C1 segment of cervical spinal cord (tissue), 14 donors: ENCODE results near the gene CYBA.
"Not testable (repeated sequence)": the region's sequence is repeated elsewhere in the genome, so short reads cannot be mapped to it uniquely, and the experiment has no call there.

Source experiments
- DNase-seq, 14 donors: peaks; one replicate each; lab custom pipeline; 2025; lab: John Stamatoyannopoulos, UW

CYBA gene

DNA sequence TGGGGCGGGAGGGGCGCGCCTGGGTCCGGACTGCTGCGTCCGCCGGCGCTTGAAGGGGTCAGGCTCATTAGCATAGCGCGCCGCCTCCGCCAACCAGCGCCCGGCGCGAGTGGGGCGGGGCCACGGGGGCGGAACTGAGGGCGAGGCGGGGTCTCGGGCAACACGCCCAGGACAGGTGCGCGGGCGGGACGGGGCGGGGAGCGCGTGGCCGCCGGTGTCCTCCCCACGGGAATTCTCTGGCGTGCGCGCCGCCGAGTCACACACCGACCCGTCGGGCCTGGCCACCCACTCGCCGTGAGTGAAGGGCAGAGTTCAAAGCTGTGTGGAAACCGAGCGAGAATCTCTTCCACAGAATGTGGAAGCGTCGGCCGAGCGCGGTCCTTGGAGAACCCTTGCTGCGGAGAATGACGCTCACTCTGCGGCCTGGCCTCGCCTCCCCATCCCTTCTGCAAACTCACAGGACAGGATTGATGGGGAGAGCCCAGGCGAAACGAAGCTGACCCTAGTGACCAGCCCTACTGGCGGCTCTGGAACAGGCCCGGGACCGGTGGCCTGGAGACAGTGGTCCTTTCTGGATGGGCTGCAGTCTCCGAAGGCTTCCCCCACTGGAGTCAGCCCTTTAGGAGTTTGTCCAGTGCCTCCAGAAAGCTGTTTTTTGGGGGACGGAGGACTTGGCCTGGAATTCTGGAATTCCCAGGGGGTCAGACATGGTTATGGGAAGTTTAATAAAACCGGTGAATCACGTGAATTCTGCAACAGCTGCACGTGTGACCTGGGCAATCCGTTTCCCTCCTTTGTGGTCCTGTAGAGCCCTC, 35.8 kb upstream of the CYBA start, which contains the start of gene SNAI3:
Gene SNAI3 (minus strand): TSS at position 69 of the 815 bp plus-strand sequence. CDS start 101 bp downstream, outside the sequence.
- DNase-seq, result peak in 9 of 14 donors; percentile 28 to 77 (median 48)

DNA sequence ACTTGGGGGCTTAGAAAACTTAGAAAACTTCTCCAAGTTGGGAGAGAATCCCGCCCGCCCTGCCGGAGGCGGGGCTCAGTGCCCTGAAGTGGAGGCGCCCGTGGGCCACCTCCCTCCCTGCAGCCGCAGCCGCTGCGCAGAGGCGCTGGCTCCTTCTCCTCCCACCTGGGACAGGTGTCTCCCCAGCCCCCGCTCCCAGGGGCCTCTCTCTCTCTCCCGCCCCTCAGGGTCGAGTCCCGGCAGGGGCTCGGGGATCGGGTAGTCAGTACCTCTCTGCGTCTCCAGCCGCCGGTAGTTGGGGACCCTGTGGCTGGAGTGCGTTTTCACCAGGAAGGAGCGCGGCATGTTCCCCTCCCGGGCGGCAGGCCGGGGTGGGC, 35.2 kb upstream of the CYBA start:
- DNase-seq, result no peak

DNA sequence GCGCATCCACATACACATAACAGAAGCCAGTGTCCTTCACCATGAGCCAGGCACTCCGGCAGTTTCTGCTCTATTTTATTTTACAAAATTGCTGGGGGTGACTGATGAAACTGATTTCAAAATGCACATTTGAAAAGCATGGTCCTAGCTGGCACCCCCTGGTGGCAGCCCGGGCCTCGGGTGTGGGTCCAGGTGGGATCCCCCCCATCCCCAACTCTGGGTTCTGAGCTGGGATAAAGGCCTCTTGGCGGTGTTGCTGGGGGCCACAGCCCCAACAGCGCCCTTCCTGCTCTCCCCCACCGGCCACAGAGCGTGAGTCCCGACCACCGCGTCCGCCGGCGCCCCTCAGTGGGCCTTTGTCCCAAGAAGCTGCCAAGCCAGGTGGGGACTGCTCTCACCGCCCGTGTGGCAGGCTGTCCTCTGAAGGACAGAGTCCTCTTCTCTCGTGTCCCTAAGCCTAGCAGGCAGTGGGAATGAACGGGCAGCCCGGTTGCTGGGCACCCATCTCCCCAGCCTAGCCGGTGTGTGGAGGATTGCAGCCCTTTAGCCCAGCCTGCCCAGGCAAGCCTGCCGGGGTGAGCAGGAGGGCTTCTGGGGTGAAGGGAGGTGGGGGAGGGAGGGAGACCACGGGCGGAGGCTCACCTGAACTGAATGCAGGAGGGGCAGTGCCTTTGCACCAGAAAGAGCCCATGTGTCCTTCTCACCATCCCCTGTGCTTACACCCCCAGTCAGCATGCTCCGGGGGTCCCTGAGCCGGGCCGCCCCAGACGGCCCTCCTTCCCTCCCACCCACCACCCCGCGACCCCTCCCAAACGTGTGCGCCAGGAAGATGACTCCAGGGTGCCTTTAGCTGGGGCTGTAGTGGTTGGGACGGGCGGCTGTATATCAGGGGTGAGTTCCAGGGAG, 34.6 kb upstream of the CYBA start:
- DNase-seq, result no peak

DNA sequence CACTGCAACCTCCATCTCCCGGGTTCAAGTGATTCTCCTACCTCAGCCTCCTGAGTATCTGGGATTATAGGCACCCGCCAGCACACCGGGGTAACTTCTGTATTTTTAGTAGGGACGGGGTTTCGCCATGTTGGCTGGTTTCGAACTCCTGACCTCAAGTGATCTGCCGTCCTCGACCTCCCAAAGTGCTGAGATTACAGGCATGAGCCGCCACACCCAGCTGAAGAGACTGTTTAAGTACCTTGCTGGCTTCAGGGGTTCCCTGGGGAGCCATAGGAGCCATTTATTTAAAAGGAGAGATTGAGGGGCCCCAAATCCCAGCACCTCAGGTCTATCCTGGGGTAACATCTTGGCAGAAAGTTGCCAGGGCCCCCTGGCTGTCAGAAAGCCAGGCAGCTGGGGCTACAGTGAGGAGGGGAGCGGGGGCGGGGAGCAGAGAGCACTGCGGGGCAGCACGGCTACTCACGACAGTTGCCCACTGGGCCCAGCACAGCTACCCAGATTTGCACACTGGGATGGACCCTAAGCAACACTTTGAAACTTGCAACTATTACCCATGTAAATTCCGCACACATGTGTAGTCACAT, 33.8 kb upstream of the CYBA start:
- no peak for DNase-seq

DNA sequence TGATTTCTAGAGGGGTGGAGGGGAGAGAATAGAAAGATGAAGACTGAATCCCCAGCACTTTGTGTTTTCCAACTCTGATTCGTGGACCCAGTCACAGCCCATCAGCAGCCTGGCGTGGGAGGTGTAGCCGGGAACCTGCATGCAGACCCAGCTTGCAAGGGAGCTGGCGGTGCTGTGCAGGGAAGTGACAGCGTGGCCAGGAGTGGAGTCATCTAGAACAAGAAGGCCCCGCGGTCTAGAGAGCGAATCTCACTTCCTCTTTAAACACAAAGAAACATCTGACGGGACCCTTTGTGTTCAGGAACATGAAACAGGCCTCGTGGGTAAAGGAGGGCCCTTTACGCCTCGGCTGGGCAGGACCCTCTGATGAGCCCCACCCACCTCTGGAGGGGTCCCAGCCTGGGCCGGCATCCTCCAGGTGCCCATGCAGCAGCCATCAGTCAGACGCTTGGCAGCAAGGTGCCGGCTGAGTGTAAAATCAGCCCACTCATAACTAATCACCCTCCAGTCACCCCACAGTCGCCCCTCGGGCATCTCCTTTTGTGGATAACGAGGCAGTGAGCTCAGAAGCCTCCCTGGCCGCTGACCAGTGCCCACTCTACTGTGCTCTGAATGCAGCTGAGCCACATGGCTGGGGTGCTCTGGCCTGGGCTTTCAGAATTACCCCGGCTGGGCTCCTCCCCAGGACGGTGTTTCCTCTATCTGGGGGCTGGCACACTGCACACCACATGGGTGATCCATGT, 31.0 kb upstream of the CYBA start:
- DNase-seq, result peak in 7 of 14 donors; percentile 12 to 57 (median 36)

DNA sequence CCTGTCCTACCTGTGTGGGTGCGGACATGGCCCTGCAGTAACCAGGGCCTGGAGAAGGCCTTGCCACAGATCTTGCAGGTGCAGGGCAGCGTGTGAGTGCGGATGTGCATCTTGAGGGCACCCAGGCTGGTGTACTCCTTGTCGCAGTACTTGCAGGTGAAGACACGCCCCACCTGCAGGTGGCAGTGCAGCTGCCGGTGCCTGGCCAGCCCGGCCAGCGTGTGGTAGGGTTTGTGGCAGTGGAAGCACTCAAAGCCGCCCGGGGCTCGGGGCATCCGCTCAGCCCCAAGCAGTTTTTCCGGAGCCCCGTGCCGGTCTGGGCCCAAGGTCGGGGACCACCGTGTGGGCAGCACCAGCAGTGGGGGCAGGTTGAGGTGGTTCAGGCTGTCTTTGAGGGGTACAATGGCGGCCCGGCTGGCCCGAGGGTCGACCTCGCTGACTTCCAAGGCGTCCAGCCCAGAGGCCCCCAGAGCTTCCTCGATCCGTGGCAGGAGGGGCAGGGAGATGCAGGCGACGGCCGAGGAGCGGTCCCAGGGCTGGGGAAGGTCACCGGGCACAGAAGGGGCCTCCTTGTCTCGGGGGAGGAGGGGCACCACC, 30.3 kb upstream of the CYBA start:
- peak in 1 of 14 donors; percentile 24 for DNase-seq

DNA sequence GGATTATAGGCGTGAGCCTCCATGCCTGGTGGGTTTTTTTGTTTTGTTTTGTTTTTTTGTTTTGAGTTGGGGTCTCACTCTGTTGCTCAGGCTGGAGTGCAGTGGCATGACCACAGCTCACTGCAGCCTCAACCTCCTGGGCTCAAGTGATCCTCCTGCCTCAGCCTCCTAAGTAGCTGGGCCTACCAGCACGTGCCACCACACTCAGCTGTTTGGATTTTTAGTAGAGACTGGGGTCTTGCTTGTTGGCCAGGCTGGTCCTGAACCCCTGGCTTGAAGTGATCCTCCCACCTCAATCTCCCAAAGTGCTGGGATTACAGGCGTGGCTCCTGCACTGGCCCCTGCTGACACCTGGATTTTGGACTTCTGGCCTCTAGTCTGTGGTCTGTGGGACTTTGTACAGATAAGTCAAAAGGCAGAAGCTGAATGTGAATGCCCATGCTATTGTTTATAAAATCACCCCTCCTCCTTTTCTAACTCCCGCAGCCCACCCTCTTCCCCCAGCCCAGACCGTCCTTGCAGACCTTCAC, 29.8 kb upstream of the CYBA start:
- DNase-seq, result no peak

DNA sequence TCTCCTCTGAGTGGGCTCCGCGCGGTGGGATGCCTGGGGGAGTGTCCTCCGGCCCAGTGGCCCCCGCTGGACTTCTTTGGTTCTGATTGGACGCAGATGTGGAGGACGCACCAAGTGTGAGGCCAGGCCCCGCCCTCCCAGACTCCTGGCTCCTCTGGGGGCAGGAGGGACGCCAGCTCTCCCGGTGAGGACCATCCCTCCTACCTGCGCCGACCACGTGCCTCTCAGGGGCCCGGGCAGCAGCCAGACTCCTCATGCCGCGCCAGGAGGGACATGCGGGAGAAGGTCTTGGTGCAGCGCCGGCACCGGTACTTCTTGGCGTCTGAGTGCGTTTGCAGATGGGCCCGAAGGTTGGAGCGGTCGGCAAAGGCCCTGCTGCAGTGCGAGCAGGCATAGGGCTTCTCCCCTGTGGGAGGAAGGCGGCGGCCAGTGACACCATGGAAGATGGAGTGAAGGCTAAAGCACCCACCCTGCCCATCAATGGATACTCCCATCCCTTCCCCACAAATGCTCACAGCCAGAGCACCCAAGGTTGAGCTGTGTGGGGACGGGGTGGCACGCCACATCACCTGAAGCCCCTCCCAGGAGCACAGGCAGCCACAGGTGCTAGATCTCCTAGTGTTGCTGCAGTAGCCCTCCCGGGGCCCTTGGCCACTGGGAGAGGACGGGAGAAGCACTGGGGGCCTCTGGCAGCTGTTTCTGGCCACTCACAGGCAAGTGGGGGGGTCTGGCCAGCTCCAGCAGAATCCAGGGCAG, 27.5 kb upstream of the CYBA start:
- peak in 2 of 14 donors; percentile 23 to 45 for DNase-seq

DNA sequence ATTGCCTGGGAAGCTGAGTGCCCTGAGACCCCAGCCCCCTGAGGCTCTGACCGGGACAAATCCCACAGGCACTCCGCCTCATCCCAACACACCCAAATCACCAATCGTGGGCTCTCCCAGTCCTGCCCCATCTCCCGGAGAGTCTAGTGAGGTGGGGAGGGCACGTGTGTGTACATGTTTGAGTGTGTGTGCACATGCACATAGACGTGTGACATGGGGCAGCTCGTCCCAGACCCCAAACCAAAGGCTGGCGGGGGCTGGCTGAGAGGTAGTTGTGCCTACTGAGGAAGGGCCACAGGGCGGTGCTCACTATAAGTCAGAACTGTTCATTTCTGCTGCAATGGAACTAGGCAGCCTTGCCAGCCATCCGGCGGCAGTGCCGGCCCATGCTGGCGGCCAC, 26.9 kb upstream of the CYBA start:
- DNase-seq, result peak in 1 of 14 donors; percentile 45

DNA sequence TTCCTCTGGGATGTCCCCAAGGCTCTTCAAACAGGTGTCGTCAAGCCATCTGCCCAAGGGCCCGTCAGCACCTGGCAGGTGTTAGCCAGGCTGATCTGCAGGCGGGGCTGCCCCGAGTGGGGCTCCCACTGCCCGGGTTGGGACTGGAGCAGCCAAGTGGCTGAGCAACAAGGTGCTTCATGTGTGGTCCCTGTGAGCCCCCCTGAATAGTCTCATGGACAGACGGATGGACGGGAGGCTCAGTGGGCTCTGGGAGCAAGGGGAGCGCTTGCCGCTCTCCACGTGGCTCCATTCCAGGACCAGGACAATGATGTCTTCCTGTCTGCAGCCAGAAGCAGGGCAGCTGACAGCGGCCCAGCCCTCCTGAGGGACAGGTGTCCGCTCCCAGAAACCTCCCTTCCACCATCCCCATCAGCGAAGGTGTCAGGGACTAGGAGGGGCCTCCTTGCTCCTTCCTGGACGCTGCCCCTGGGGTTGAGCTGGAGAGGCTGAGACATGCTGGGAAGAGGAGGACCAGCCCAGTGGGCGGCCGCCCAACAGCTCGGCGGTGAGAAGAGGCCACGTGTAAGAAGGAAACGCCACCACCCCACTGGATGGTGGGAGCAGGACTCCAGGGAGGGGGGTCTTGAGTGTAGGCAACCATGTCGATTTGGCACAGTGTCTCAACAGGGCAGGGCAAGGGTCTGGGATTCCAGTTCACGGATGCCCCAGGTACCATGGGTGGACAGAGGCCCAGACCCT, 25.8 kb upstream of the CYBA start:
- peak in 1 of 14 donors; percentile 26 for DNase-seq

DNA sequence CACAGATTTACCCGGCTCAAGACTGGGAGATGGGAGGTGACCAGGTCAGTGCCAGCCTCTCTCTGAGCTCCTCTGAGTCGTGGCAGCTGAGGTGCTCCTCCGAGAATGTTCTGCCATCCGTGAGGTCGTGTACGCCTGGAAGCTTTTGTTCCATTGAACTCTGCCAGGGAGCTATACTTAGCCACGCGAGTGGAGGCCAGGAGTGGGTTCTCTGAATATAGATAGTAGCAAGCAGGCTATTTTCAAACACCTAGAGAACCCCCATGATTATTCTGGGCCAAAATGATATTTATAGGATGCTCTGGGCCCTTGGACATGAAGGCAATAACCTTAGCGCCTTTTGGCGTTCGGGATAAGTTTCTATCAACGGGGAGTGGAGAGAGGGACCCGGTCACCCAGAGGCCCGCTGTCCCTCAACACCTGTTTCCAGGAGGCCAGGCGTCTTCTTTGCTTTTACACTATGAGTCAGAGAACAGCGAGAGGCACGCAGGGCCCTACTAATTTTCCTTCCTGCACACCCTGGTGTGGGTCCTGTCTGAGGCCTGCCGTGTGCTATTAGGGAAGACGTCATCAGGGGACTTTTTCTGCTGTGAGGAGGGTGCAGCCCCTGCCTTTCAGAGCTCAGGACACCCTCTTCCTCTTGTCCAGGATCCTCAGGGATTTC, 23.0 kb upstream of the CYBA start:
- DNase-seq, result no peak

DNA sequence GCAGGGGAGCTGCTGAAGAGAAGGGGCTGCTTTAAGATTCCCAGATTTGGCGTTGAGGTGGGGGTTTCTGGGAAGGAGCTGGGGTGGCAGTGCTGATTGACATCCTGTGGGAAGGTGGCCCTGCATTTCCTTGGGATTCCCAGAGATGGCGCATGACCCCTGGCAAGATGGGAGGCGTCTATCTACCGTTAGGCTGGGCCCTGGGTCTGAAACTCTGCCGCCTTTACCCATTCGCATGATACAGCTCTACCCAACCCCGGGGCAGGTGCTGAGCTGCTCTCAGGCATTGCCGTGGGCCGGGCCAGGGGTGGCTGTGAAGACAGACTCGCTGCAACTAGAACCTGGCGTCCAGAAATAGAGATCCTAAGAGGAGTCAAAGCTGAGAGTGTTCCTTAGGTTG, 21.9 kb upstream of the CYBA start:
- DNase-seq, result no peak

DNA sequence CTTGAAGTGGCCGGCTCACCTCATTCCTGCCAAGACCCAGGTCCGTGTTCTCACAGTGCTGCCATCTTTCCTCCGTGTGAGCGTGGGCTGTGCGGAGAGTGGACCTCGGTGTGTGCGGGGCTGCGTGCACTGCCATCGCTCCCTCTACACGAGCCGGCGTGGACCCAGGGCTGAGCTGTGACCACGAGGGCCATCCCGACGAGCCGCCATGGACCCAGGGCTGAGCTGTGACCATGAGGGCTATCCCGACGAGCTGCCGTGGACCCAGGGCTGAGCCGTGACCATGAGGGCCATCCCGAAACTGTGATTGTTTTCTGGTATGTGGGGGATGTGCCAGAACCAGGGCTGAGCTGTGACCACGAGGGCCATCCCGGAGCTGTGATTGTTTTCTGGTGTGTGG, 21.0 kb upstream of the CYBA start:
- no peak for DNase-seq

DNA sequence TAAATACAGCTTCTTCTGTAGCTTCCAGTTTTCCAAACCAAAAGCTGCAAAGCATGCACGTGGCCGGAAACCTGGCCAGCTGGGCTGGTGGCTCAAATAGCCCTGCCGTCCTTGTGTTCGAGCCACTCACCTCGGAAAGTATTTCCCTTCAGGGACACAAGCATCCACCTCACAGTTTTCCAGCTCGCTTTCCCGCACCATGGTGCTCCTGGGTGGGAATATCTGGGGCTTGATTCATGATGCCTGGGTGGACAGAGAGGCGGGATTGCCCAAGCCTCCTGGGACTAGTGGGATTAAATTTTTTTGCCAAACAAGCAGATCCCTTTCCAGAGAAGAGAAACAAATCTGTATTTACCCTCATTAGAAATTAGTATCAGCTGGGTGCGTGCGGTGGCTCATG, 19.1 kb upstream of the CYBA start:
- no peak for DNase-seq

DNA sequence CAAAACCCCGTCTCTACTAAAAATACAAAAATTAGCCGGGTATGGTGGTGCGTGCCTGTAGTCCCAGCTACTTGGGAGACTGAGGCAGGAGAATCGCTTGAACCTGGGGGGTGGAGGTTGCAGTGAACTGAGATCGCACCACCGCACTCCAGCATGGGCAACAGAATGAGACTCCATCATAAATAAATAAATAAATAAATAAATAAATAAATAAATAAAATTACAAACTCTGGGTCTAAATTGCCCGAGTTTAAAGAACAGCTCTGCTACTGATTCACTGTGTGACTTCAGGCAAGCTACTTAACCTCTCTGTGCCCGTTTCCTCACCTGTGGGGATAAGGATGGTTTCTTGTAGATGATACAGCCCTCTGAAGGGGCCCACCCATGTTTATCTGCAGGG, 18.6 kb upstream of the CYBA start:
- not testable (repeated sequence) for DNase-seq

DNA sequence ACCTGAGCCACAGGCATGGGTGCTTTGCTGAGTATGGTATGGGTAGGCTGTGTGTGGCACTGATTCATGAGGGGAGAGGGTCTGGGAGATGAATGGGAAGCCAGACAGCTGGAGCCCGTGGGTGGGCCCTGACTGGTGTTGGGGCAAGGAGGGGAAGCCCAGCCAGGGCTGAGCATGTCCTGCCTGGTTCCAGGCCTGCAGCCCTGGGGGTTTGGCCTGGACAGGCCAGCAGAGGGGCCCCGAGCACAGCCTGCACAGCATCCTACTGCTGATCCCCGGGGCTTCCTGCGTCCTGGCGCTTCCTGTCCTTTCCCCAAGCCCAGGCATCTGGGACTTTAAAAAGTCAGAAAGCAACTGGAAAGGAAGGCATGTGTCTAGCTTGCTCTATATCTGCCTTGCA, 16.6 kb upstream of the CYBA start:
- no peak for DNase-seq

DNA sequence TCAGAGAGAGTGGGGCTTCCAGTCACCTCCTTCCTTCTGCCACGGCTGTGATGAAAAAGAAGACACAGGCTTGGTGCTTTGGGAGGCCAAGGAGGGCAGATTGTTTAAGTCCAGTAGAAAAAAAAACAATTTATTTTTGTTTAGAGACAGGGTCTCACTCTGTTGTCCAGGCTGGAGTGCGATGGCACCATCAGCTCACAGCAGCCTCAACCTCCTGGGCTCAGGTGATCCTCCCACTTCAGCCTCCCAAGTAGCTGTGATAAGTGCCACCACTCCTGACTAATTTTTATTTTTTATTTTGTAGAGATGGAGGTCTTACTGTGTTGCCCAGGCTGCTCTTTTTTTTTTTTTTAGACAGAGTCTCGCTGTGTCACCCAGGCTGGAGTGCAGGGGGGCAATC, 14.7 kb upstream of the CYBA start:
- DNase-seq, result no peak

DNA sequence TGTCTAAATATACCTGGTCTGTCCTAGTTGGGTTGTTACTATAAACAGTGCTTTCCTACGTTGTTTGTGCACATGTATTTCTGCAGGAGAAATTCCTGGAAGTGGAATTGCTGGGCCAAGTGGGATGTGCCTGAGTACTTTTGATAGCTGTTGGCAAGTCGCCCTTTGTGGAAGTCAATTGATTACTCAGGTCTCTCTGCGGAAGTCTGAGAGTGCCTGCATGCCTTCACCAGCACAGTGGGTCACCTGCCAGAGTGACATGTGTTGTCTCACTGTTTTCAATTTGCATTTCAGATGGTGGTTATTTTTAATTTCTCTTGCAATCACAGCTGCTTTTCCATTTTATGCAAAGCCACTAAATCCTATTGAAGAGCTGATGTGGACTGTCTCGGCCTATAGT, 14.3 kb upstream of the CYBA start:
- no peak for DNase-seq
